Stomach (tissue), 4 donors: ENCODE measurements around the gene PRKRA.

Experiments
- EP300 ChIP-seq: sonication (generic); formaldehyde crosslinking; IDR thresholded peaks from one replicate; pipeline ENCODE4 v1.6.1; 2017; ENCODE audit warnings: antibody characterized with exemption
- TF ChIP-seq, protein P1 (sequence below), 7 experiments: fragments of 450-650 bp in 4 of 7; fragments of 200-600 bp in 3 of 7; sonication (generic) in 3 of 7; IDR thresholded peaks; one replicate each; pipeline ENCODE4 v1.5.1; 2016 to 2019; ENCODE audit warnings: antibody characterized with exemption in 7 of 7, control low read depth in 2 of 7, mild to moderate bottlenecking in 1 of 7

DNA sequence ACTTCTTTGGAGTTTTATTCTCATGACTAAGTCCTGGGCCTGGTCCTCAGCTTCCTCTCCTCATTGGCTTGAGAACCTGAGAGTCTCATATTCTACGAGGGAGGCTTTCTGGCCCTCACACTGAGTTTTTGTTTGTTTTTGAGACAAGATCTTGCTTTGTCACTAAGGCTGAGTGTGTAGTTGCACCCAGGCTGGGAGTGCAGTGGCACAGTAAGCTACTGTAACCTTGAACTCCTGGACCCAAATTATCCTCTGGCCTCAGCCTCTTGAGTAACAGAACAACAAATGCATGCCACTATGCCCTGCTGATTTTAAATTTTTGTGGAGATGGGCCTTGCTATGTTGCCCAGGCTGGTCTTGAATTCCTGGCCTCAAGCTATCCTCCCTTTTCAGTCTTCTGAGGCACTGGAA is 22.6 kb downstream of the PRKRA start:
- TF ChIP-seq, protein P1, sequence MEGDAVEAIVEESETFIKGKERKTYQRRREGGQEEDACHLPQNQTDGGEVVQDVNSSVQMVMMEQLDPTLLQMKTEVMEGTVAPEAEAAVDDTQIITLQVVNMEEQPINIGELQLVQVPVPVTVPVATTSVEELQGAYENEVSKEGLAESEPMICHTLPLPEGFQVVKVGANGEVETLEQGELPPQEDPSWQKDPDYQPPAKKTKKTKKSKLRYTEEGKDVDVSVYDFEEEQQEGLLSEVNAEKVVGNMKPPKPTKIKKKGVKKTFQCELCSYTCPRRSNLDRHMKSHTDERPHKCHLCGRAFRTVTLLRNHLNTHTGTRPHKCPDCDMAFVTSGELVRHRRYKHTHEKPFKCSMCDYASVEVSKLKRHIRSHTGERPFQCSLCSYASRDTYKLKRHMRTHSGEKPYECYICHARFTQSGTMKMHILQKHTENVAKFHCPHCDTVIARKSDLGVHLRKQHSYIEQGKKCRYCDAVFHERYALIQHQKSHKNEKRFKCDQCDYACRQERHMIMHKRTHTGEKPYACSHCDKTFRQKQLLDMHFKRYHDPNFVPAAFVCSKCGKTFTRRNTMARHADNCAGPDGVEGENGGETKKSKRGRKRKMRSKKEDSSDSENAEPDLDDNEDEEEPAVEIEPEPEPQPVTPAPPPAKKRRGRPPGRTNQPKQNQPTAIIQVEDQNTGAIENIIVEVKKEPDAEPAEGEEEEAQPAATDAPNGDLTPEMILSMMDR (IDR thresholded peaks at IDR 0.05) = no peak
- TF ChIP-seq EP300 = no peak
